Gastrocnemius medialis (tissue), 4 donors: ENCODE results near the gene PPM1L. TPM values are rescaled to one million over a fixed set of nuclear protein-coding genes. Genes with fewer than 3 reads are reported as not detected.

Experiments
- ATAC-seq, 2 donors: fragments of 150-250 bp; one replicate each; pipeline ENCODE4 v1.9.1; 2016
- DNase-seq, 2 donors: peaks; one replicate each; pipeline ENCODE4 v3.0.0-alpha.2; 2019
- H3K27ac ChIP-seq, 4 donors: fragments of 200-600 bp; sonication (generic); 1 replicate in 1 of 4; 2 replicates in 3 of 4; pipeline ENCODE4 v1.5.1; 2016 to 2018; ENCODE audit warnings: mild to moderate bottlenecking in 2 of 4, moderate library complexity in 1 of 4
- H3K27me3 ChIP-seq, 3 donors: fragments of 200-600 bp; sonication (generic) in 2 of 3; 1 replicate in 1 of 3; 2 replicates in 2 of 3; pipeline versions ENCODE4 v1.5.1 to v1.6.0; 2016 to 2019; ENCODE audit warnings: mild to moderate bottlenecking in 1 of 3, moderate library complexity in 1 of 3
- H3K36me3 ChIP-seq, 2 donors: fragments of 200-600 bp; sonication (generic) in 1 of 2; one replicate each; pipeline ENCODE4 v1.5.1; 2017 to 2018
- H3K4me1 ChIP-seq, 2 donors: fragments of 200-600 bp; sonication (generic) in 1 of 2; one replicate each; pipeline ENCODE4 v1.5.1; 2016 to 2017; ENCODE audit warnings: mild to moderate bottlenecking in 2 of 2
- H3K4me3 ChIP-seq, 4 donors: fragments of 200-600 bp; sonication (generic) in 3 of 4; 1 replicate in 1 of 4; 2 replicates in 3 of 4; pipeline ENCODE4 v1.5.1; 2016 to 2019; ENCODE audit warnings: mild to moderate bottlenecking in 2 of 4
- H3K9me3 ChIP-seq, 3 donors: fragments of 200-600 bp; sonication (generic) in 2 of 3; 1 replicate in 1 of 3; 2 replicates in 2 of 3; pipeline ENCODE4 v1.5.1; 2016 to 2019
- POLR2A ChIP-seq, 2 donors: fragments of 450-650 bp; IDR thresholded peaks; one replicate each; pipeline ENCODE4 v1.6.1; 2017; ENCODE audit warnings: antibody characterized with exemption in 2 of 2, mild to moderate bottlenecking in 2 of 2, moderate library complexity in 2 of 2
- in situ Hi-C, 4 donors: fragments of 200-750 bp; cut with MboI; loops; one replicate each; pipeline versions ENCODE4 v1.15.0 to v1.8.0; 2017; ENCODE audit warnings: low sequenced_read_pairs in 4 of 4
- intact Hi-C: fragments of 100-400 bp; cut with DNase I; formaldehyde crosslinking; loops from one replicate; pipeline ENCODE4 v1.15.1; 2023; ENCODE audit warnings: low total_unique reads
- total RNA-seq, 4 donors: library from RNA; depleted of rRNA; stranded (reverse); fragments of >200 nt; gene quantifications; one replicate each; pipeline versions ENCODE4 v1.1.0 to v1.2.3, GENCODE V29; 2016
- TF ChIP-seq, protein P1 (sequence below), 5 experiments: fragments of 450-650 bp in 3 of 5; fragments of 200-600 bp in 2 of 5; sonication (generic) in 2 of 5; IDR thresholded peaks in 4 of 5; conservative IDR thresholded peaks in 1 of 5; 1 replicate in 4 of 5; 2 replicates in 1 of 5; pipeline ENCODE4 v1.5.1; 2016 to 2019; ENCODE audit warnings: antibody characterized with exemption in 5 of 5, mild to moderate bottlenecking in 3 of 5, moderate library complexity in 3 of 5

PPM1L gene
- total RNA-seq, 4 donors from 2014 or later = 85.0 to 243 (median 122) TPM

DNA sequence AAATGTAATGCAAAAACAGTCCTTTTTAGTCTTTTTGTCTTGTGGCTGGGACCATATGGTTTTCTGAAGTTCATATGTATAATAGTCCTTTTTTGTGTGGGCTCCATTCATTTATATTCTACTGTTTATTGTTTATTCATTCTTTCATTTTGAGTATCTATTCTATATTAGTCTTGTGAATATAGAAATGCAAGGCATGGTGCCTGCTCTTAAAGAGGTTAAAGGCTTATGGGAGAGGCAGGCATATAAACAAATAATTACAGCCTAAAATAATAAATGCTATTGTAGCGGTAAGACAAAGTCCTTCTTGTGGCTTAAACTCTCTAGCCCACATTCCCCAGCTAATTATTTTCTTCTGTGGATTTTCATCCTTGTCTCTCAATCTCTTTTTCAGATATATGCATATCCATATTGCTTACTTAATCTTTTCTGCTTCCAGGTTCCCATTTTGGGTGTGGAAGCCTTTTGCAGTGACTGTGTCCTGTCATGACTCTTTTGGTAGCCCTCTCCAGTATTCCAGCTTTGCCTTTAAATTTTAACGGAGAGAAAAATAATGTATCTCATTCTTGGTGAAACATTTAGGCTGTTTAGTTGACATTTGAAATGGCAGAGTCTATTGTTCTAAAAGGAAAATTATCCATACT lies 101.6 kb downstream of the PPM1L start:
- ATAC-seq (no peak), DNase-seq (no peak)
- TF ChIP-seq POLR2A (IDR thresholded peaks at IDR 0.05) = no peak
- TF ChIP-seq, protein P1, sequence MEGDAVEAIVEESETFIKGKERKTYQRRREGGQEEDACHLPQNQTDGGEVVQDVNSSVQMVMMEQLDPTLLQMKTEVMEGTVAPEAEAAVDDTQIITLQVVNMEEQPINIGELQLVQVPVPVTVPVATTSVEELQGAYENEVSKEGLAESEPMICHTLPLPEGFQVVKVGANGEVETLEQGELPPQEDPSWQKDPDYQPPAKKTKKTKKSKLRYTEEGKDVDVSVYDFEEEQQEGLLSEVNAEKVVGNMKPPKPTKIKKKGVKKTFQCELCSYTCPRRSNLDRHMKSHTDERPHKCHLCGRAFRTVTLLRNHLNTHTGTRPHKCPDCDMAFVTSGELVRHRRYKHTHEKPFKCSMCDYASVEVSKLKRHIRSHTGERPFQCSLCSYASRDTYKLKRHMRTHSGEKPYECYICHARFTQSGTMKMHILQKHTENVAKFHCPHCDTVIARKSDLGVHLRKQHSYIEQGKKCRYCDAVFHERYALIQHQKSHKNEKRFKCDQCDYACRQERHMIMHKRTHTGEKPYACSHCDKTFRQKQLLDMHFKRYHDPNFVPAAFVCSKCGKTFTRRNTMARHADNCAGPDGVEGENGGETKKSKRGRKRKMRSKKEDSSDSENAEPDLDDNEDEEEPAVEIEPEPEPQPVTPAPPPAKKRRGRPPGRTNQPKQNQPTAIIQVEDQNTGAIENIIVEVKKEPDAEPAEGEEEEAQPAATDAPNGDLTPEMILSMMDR (IDR thresholded peaks at IDR 0.05 in 4 of 5, conservative IDR thresholded peaks at IDR 0.05 in 1 of 5) = no peak
- peaks cover 13 to 23% of the 10 kb centered on the region in 2 donors for H3K4me1 ChIP-seq
- no peaks in the 10 kb centered on the region for H3K27me3 ChIP-seq
- no peaks in the 10 kb centered on the region for H3K36me3 ChIP-seq
- H3K4me3 ChIP-seq = no peak overlapping the region
- intact Hi-C loops (no loop called here), in situ Hi-C loops (no loop called here)
- no peak overlapping the region for H3K27ac ChIP-seq
- H3K9me3 ChIP-seq = no peaks in the 10 kb centered on the region

DNA sequence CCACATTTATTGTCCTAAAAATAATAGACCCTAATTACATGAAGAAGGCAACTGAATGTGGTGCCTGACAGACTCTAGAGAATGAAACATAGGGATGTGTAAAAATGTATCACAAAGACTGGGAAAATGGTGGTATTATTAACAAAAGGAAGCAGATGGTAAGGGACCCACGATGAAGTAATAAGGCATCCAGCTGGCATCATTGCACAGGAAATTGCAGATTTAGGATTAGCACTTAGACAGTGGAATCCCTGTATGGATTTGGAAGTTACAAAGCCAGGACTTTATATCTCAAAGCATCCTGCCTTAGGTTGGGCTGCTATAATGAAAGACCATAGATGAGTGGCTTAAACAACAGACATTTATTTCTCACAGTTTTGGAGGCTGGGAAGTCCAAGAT lies 104.3 kb downstream of the PPM1L start:
- TF ChIP-seq POLR2A (IDR thresholded peaks at IDR 0.05) = no peak
- TF ChIP-seq, protein P1 (IDR thresholded peaks at IDR 0.05 in 4 of 5, conservative IDR thresholded peaks at IDR 0.05 in 1 of 5) = no peak

DNA sequence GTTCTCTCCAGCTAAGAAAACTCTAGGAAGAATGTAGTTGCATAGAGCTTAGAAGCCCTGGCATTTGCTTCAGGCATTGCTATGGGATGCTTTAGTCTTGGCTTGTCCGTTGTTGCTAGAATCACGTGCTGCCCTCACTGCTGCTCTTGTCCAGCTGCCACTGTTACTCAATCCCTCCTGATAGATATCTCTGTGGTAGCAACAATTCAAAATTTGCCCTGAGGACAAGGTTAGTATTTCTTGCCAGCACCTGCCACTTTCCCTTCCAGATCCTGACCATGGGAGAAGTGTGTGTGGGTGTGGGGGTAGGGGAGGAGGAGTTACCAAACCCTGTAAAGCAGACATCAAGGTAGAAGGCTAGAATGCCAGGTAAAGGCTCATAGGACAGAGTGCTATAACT lies 113.8 kb downstream of the PPM1L start:
- in situ Hi-C loops = loop anchor here in 1 of 4 donors (10.0 kb wide), 1 partner anchor 55 kb away; no protein-coding TSS in a partner anchor
- TF ChIP-seq POLR2A (IDR thresholded peaks at IDR 0.05) = peak in 1 of 2 donors; percentile 11
- TF ChIP-seq, protein P1 (IDR thresholded peaks at IDR 0.05 in 4 of 5, conservative IDR thresholded peaks at IDR 0.05 in 1 of 5) = no peak

More for the DNA sequence above, 104.3 kb downstream of the PPM1L start:
- intact Hi-C loops (loop anchor here (2.0 kb wide), 1 partner anchor 16 kb away; no protein-coding TSS in a partner anchor), in situ Hi-C loops (loop anchor here in 1 of 4 donors (10.0 kb wide), 1 partner anchor 46 kb away; no protein-coding TSS in a partner anchor)
- Histone ChIP-seq H3K27me3 (no peaks in the 10 kb centered on the region), H3K36me3 (no peaks in the 10 kb centered on the region), H3K4me1 (peaks cover 13 to 23% of the 10 kb centered on the region in 2 donors), H3K27ac (no peak overlapping the region), H3K9me3 (no peaks in the 10 kb centered on the region), H3K4me3 (no peak overlapping the region)
- no peak for DNase-seq
- ATAC-seq = no peak

DNA sequence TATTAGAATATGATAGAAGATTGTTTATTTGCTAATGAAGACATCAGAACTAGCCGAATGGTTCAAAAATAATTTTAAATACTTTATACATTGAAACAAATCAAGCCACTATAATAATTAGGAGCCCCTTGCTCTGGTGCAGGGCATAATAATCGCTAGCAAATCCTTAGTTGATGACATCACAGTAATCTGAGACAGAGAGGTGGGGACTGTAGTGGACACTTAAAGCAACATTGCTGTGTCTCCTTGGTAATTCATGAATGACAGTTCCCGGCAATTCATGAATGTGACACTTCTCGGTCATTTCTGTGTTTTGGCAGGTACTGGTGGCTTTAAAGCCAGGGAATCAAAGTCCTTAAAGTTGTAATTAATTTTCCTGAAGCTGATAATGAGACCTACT lies 114.3 kb downstream of the PPM1L start:
- H3K4me1 ChIP-seq = peaks cover 81 to 83% of the 10 kb centered on the region in 2 donors
- ATAC-seq (peak; percentile 69 to 80), DNase-seq (no peak)
- H3K36me3 ChIP-seq = no peaks in the 10 kb centered on the region
- no peaks in the 10 kb centered on the region for H3K27me3 ChIP-seq
- peak overlapping the region; percentile 41 to 50 (median 46) for H3K4me3 ChIP-seq
- no peak for TF ChIP-seq POLR2A (IDR thresholded peaks at IDR 0.05)
- TF ChIP-seq, protein P1 (IDR thresholded peaks at IDR 0.05 in 4 of 5, conservative IDR thresholded peaks at IDR 0.05 in 1 of 5) = no peak
- peak overlapping the region; percentile 89 to 92 (median 91) for H3K27ac ChIP-seq
- H3K9me3 ChIP-seq = no peaks in the 10 kb centered on the region
- in situ Hi-C loops (no loop called here), intact Hi-C loops (loop anchor here (1.0 to 10.0 kb wide), 3 partner anchors 14 to 1016 kb away; partner anchors contain the start of gene PPM1L)

More for the DNA sequence above, 113.8 kb downstream of the PPM1L start:
- H3K27me3 ChIP-seq = no peaks in the 10 kb centered on the region
- DNase-seq (peak; percentile 92 to 93), ATAC-seq (peak; percentile 94 to 95)
- H3K9me3 ChIP-seq = no peaks in the 10 kb centered on the region
- H3K4me3 ChIP-seq = peak overlapping the region; percentile 41 to 50 (median 46)
- no peaks in the 10 kb centered on the region for H3K36me3 ChIP-seq
- intact Hi-C loops = loop anchor here (1.0 to 10.0 kb wide), 3 partner anchors 15 to 1015 kb away; partner anchors contain the start of gene PPM1L
- H3K4me1 ChIP-seq = peaks cover 76 to 77% of the 10 kb centered on the region in 2 donors
- peak overlapping the region; percentile 89 to 92 (median 91) for H3K27ac ChIP-seq
